Activated CD8-positive, alpha-beta memory T cell treated with anti-CD3 and anti-CD28 coated beads for 1 hour (primary cell): ENCODE results near the gene POU5F1.
"Not testable (repeated sequence)": the region's sequence is repeated elsewhere in the genome, so short reads cannot be mapped to it uniquely, and the experiment has no call there.

Source experiments
- DNase-seq, 2 donors: peaks; one replicate each; pipeline ENCODE4 v3.0.0-alpha.2; 2020; ENCODE audit warnings: low read depth in 1 of 2; ENCODE audit errors: extremely low read depth in 1 of 2

POU5F1 gene

GRCh38 chr6:31170600-31170881 is at the start of gene POU5F1:
TSS of gene POU5F1 (minus strand) at chr6:31170682. CDS start at chr6:31170620, 62 bp downstream.
- DNase-seq: no peak

GRCh38 chr6:31216208-31216898 is 45.9 kb upstream of the POU5F1 start:
- DNase-seq: no peak

- not testable (repeated sequence) for DNase-seq
Observed at GRCh38 chr6:31215216-31215615, 44.7 kb upstream of the POU5F1 start.

GRCh38 chr6:31214516-31214915 is 44.0 kb upstream of the POU5F1 start:
- DNase-seq: no peak

GRCh38 chr6:31210741-31211532 is 40.5 kb upstream of the POU5F1 start:
- DNase-seq: no peak

GRCh38 chr6:31210123-31210522 is 39.6 kb upstream of the POU5F1 start:
- DNase-seq: no peak

GRCh38 chr6:31209137-31209536 is 38.7 kb upstream of the POU5F1 start:
- no peak for DNase-seq

- DNase-seq: no peak
Observed at GRCh38 chr6:31208506-31208905, 38.0 kb upstream of the POU5F1 start.

- DNase-seq: no peak
Observed at GRCh38 chr6:31205638-31206037, 35.2 kb upstream of the POU5F1 start.

- no peak for DNase-seq
Observed at GRCh38 chr6:31204751-31205145, 34.3 kb upstream of the POU5F1 start.

- no peak for DNase-seq
Observed at GRCh38 chr6:31203345-31203979, 33.0 kb upstream of the POU5F1 start.

- no peak for DNase-seq
Observed at GRCh38 chr6:31202259-31203166, 32.0 kb upstream of the POU5F1 start.

GRCh38 chr6:31199105-31199452 is 28.6 kb upstream of the POU5F1 start:
- DNase-seq: not testable (repeated sequence)

GRCh38 chr6:31197559-31198305 is 27.2 kb upstream of the POU5F1 start:
- DNase-seq: peak; percentile 88 to 94

- DNase-seq: not testable (repeated sequence)
Observed at GRCh38 chr6:31196251-31197022, 26.0 kb upstream of the POU5F1 start.

- DNase-seq: not testable (repeated sequence)
Observed at GRCh38 chr6:31195308-31195979, 25.0 kb upstream of the POU5F1 start.

- DNase-seq: no peak
Observed at GRCh38 chr6:31194061-31194834, 23.8 kb upstream of the POU5F1 start.

- no peak for DNase-seq
Observed at GRCh38 chr6:31193206-31193605, 22.7 kb upstream of the POU5F1 start.
